T-helper 2 cell treated with Interferon-gamma antibody and Interleukin-4, amounts not matched to agents 5 μg/mL and 100 μg/mL, for 36 hours (primary cell): ENCODE data around the gene DDX49.

Experiments used
- DNase-seq: peaks from one replicate; pipeline ENCODE4 v3.0.0; 2021; ENCODE audit warnings: low spot score
- H3K27ac Mint-ChIP-seq: one replicate; pipeline ENCODE4 v1.8.0; 2021; ENCODE audit warnings: mild to moderate bottlenecking, mixed read lengths
- H3K27me3 Mint-ChIP-seq: one replicate; pipeline ENCODE4 v1.8.0; 2021; ENCODE audit warnings: low read depth, mixed read lengths
- H3K36me3 Mint-ChIP-seq: one replicate; pipeline ENCODE4 v1.8.0; 2021; ENCODE audit warnings: low read depth, mixed read lengths
- H3K4me1 Mint-ChIP-seq: one replicate; pipeline ENCODE4 v1.8.0; 2021; ENCODE audit warnings: low read depth, mixed read lengths
- H3K4me3 Mint-ChIP-seq: one replicate; pipeline ENCODE4 v1.8.0; 2022; ENCODE audit warnings: mild to moderate bottlenecking, moderate library complexity, mixed read lengths
- H3K9me3 Mint-ChIP-seq: one replicate; pipeline ENCODE4 v1.8.0; 2021; ENCODE audit warnings: mixed read lengths

DDX49 gene, protein sequence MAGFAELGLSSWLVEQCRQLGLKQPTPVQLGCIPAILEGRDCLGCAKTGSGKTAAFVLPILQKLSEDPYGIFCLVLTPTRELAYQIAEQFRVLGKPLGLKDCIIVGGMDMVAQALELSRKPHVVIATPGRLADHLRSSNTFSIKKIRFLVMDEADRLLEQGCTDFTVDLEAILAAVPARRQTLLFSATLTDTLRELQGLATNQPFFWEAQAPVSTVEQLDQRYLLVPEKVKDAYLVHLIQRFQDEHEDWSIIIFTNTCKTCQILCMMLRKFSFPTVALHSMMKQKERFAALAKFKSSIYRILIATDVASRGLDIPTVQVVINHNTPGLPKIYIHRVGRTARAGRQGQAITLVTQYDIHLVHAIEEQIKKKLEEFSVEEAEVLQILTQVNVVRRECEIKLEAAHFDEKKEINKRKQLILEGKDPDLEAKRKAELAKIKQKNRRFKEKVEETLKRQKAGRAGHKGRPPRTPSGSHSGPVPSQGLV

DNA sequence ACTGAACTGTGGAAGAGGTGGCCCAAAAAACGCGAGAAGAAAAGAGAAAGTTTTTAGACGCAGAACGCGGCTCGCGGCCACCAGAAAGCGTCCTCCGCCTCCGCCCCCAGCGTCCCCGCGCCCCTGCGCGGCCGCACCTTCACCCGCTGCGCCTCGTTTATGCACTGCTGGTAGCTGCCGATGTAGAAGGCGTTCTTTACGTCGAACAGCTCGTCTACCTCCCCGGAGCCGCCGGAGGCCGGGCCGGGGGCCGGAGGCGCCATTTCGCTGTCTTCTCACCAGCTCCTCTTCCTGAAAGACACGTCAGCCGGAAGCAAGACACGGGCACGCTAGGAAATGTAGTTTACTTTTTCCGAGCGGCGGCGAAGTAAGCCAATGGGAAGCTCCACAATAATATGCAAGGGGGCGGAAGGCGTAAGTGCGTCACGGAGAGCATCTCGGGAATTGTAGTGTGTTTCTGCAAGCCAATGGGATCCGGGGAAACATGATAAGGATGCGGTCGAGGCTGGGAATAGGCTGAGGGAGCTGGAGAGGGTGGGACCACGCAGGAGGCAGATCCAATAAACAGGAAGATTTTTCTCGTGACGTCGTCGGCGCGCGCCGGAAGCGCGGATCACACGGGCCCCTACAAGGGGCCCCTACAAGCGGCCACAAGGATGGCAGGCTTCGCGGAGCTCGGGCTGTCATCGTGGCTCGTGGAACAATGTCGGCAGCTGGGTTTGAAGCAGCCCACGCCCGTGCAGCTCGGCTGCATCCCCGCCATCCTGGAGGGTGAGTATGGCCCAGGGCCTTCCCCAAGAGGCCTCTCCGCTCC is at the start of gene DDX49, which contains the start of gene COPE:
Gene DDX49 (plus strand): TSS at position 630 of the 814 bp plus-strand sequence. CDS start 27 bp downstream, at position 657.
Gene COPE (minus strand): TSS at position 302 of the 814 bp plus-strand sequence. CDS start 39 bp downstream, at position 263.
- H3K4me1 Mint-ChIP-seq = peaks cover 16% of the 10 kb centered on the region
- no peaks in the 10 kb centered on the region for H3K27me3 Mint-ChIP-seq
- H3K4me3 Mint-ChIP-seq = peak within 1 kb of the TSS; percentile 96
- H3K9me3 Mint-ChIP-seq = no peaks in the 10 kb centered on the region
- DNase-seq = peak; percentile 98
- H3K36me3 Mint-ChIP-seq = peaks cover 34% of the 10 kb centered on the region
- peak within 1 kb of the TSS; percentile 96 for H3K27ac Mint-ChIP-seq

GRCh38 chr19:18869781-18870530 is 49.6 kb upstream of the DDX49 start:
- H3K27ac Mint-ChIP-seq = no peak overlapping the region
- H3K9me3 Mint-ChIP-seq = no peaks in the 10 kb centered on the region
- H3K27me3 Mint-ChIP-seq = peaks cover 8% of the 10 kb centered on the region
- DNase-seq = no peak
- H3K4me1 Mint-ChIP-seq = peaks cover 6% of the 10 kb centered on the region
- H3K36me3 Mint-ChIP-seq = peaks cover 21% of the 10 kb centered on the region
- H3K4me3 Mint-ChIP-seq = no peak overlapping the region

GRCh38 chr19:18870531-18871172 is 48.9 kb upstream of the DDX49 start:
- Mint-ChIP-seq H3K9me3 (no peaks in the 10 kb centered on the region), H3K4me1 (peaks cover 6% of the 10 kb centered on the region), H3K4me3 (no peak overlapping the region), H3K27ac (no peak overlapping the region), H3K27me3 (peaks cover 8% of the 10 kb centered on the region), H3K36me3 (peaks cover 21% of the 10 kb centered on the region)
- DNase-seq = no peak

DNA sequence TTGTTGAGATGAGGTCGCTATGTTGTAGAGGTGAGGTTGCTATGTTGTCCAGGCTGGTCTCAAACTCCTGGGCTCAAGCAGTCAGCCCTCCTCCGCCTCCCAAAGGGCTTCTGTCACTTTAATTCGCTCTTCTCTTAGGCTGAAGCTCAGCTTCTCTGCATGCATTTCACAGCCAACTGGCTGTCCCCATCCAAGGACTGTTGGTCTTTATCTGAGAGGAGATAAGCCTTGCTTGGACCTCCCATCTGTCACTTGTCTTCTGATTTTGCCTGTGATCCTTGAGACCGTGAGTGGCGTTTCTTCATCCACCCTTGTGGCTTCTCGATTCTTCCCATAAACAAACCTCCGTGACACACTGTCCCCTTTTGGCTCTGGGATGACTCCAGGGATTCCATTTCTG is 48.0 kb upstream of the DDX49 start:
- Mint-ChIP-seq H3K36me3 (peaks cover 15% of the 10 kb centered on the region), H3K9me3 (no peaks in the 10 kb centered on the region), H3K4me3 (no peak overlapping the region), H3K27ac (no peak overlapping the region), H3K4me1 (peaks cover 6% of the 10 kb centered on the region), H3K27me3 (peaks cover 8% of the 10 kb centered on the region)
- no peak for DNase-seq

GRCh38 chr19:18875726-18876125 is 43.8 kb upstream of the DDX49 start:
- H3K27ac Mint-ChIP-seq = no peak overlapping the region
- H3K4me3 Mint-ChIP-seq = no peak overlapping the region
- no peaks in the 10 kb centered on the region for H3K9me3 Mint-ChIP-seq
- DNase-seq = no peak
- peaks cover 3% of the 10 kb centered on the region for H3K36me3 Mint-ChIP-seq
- peaks cover 5% of the 10 kb centered on the region for H3K4me1 Mint-ChIP-seq
- peaks cover 7% of the 10 kb centered on the region for H3K27me3 Mint-ChIP-seq

DNA sequence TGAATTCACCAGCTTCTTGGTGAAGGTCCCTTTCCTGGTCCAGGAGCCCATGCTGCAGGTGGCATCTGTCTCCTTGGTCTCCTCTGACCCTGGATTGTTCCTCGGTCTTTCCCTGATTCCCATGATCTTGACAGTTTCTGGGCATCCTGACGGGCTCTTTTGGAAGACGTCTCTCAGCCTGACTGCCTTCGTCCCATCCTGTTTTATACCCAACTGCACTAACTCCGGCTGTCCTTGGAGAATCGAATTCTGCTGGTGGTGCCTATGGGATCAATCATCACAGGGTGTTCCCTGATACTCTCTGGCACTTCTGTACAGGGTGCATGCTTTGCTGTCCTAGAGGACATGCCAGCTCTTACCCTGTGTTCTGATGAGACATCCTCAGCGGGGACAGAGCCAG is 42.6 kb upstream of the DDX49 start:
- Mint-ChIP-seq H3K27me3 (peaks cover under 1% of the 10 kb centered on the region), H3K4me1 (no peaks in the 10 kb centered on the region), H3K4me3 (no peak overlapping the region), H3K36me3 (no peaks in the 10 kb centered on the region), H3K9me3 (no peaks in the 10 kb centered on the region), H3K27ac (no peak overlapping the region)
- DNase-seq = no peak

GRCh38 chr19:18878058-18878797 is 41.3 kb upstream of the DDX49 start:
- H3K4me1 Mint-ChIP-seq = no peaks in the 10 kb centered on the region
- H3K27me3 Mint-ChIP-seq = no peaks in the 10 kb centered on the region
- no peak for DNase-seq
- no peak overlapping the region for H3K27ac Mint-ChIP-seq
- H3K9me3 Mint-ChIP-seq = no peaks in the 10 kb centered on the region
- no peaks in the 10 kb centered on the region for H3K36me3 Mint-ChIP-seq
- H3K4me3 Mint-ChIP-seq = no peak overlapping the region

- H3K9me3 Mint-ChIP-seq = no peaks in the 10 kb centered on the region
- H3K4me1 Mint-ChIP-seq = no peaks in the 10 kb centered on the region
- no peaks in the 10 kb centered on the region for H3K27me3 Mint-ChIP-seq
- no peak for DNase-seq
- no peaks in the 10 kb centered on the region for H3K36me3 Mint-ChIP-seq
- no peak overlapping the region for H3K4me3 Mint-ChIP-seq
- no peak overlapping the region for H3K27ac Mint-ChIP-seq
Measured at GRCh38 chr19:18878858-18879578, 40.5 kb upstream of the DDX49 start.

DNA sequence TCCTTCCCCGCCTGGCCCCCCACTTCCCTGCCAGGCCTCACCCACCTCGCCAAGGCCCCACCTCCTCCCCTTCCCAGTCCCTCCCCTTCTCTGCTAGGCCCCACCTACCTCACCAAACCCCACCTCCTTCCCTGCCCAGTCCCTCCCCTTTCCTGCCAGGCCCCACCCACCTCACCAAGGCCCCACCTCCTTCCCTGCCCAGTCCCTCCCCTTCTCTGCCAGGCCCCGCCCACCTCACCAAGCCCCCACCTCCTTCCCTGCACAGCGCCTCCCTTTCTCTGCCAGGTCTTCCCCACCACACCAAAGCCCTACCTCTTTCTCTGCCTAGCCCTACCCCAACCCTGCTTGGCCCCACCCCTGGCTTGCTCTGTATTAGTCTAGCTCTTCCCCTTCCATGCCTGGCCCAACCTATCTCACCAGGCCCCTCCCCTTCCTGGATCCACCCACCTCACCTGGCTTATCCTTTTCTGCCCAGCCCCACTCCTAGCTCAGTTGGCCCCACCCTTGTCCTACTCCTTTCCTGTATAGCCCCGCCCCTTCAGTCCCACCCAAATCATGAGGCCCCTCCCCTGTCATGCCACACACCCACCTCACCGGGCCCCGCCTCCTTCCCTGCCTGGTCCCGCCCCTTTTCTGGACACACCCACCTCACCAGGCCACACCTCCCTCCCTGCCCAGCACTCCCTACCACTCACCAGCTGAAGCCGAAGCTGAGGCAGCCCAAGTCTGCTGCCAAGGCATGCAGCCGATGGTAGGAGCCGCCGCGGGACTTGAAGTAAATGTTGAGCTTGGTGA is 39.7 kb upstream of the DDX49 start:
- no peak overlapping the region for H3K4me3 Mint-ChIP-seq
- no peaks in the 10 kb centered on the region for H3K36me3 Mint-ChIP-seq
- no peaks in the 10 kb centered on the region for H3K9me3 Mint-ChIP-seq
- H3K27ac Mint-ChIP-seq = no peak overlapping the region
- no peaks in the 10 kb centered on the region for H3K4me1 Mint-ChIP-seq
- no peaks in the 10 kb centered on the region for H3K27me3 Mint-ChIP-seq
- no peak for DNase-seq

GRCh38 chr19:18881491-18881890 is 38.0 kb upstream of the DDX49 start:
- no peaks in the 10 kb centered on the region for H3K27me3 Mint-ChIP-seq
- H3K9me3 Mint-ChIP-seq = no peaks in the 10 kb centered on the region
- no peak overlapping the region for H3K4me3 Mint-ChIP-seq
- H3K27ac Mint-ChIP-seq = no peak overlapping the region
- no peak for DNase-seq
- no peaks in the 10 kb centered on the region for H3K36me3 Mint-ChIP-seq
- H3K4me1 Mint-ChIP-seq = no peaks in the 10 kb centered on the region

DNA sequence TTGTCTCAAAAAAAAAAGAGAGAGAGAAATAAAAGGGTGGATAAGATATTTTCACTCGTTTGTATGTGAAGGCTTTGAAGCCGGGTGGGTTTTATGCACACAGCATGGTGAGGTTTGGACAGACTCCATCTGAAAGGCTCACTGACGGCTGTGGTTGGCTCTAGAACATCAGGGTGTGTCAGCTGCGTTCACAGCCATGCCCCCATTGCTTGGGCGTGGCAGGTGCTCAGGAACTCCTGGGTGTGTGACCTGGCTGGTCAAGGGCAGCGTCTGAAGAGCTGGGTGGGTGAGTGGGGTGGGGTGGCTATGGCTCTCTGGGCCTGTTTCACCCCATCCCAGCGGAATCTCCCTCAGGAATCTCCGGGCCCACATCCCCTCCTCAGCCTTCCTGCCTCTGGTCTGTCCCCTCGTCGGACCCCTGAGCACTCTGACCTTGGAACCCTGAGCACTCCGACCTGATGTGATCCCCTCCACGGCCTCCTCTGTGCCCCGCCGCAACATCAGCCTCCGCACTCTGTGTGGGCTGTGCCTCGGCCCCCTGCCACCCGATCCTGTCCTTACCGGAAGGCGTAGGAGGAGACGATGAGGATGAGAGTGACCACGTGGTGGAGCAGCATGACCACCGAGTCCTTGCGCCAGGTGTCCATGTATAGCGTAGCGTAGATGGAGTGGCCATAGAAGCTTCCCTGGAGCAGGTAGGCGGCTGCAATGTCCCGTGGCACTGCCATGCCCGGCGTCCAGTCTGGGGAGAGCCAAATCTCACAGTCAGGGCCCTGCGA is 35.8 kb upstream of the DDX49 start:
- H3K4me1 Mint-ChIP-seq = no peaks in the 10 kb centered on the region
- no peak for DNase-seq
- H3K36me3 Mint-ChIP-seq = no peaks in the 10 kb centered on the region
- no peaks in the 10 kb centered on the region for H3K27me3 Mint-ChIP-seq
- H3K9me3 Mint-ChIP-seq = no peaks in the 10 kb centered on the region
- no peak overlapping the region for H3K27ac Mint-ChIP-seq
- no peak overlapping the region for H3K4me3 Mint-ChIP-seq
